Measurements from ENCODE around the gene RABAC1.

The RABAC1 gene

DNA sequence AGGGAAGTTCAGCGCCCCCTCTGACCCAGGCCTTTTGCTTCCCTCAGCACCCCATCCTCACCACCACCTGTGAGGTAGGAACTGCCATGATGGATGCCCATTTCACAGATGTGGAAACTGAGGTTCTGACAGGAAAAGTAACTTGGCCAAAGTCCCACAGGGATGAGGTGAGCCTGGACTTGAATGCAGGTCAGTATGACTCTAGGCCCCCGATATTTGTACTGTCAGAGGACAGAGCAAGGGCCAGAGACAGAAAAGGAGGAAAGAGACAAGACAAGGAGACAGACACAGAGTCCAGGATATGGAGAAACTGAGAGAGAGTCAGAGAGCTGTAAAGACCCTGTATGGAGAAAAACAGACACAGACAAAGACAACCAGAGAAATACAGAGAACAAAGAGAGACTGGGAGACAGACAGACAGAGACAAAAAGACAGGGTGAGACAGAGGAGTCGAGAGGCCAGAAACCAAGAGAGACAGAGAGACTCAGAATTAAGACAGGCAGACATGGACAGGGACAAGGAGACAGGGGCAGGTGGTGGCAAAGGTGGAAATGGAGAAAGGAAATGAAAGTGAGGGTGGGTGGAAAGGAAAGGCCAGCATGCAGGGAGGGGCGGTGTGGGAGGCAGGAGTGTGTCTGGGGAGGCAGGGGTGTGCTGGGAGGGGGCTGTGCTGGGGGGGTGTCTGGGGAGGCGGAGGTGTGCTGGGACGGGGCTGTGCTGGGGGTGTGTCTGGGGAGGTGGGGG lies 35.9 kb downstream of the RABAC1 start:
- TF ChIP-seq, protein P1, sequence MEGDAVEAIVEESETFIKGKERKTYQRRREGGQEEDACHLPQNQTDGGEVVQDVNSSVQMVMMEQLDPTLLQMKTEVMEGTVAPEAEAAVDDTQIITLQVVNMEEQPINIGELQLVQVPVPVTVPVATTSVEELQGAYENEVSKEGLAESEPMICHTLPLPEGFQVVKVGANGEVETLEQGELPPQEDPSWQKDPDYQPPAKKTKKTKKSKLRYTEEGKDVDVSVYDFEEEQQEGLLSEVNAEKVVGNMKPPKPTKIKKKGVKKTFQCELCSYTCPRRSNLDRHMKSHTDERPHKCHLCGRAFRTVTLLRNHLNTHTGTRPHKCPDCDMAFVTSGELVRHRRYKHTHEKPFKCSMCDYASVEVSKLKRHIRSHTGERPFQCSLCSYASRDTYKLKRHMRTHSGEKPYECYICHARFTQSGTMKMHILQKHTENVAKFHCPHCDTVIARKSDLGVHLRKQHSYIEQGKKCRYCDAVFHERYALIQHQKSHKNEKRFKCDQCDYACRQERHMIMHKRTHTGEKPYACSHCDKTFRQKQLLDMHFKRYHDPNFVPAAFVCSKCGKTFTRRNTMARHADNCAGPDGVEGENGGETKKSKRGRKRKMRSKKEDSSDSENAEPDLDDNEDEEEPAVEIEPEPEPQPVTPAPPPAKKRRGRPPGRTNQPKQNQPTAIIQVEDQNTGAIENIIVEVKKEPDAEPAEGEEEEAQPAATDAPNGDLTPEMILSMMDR (IDR thresholded peaks at IDR 0.05; ENCODE audit: control insufficient read depth, extremely low read depth, insufficient read depth), result no peak
- H3K4me3 ChIP-seq (ENCODE audit: low read depth, low read length), result no peak overlapping the region
- no peak for DNase-seq (ENCODE audit: low read depth)

GRCh38 chr19:41922585-41922984 lies 36.5 kb downstream of the RABAC1 start:
- H3K4me3 ChIP-seq (ENCODE audit: low read depth, low read length), result no peak overlapping the region
- TF ChIP-seq, protein P1 (IDR thresholded peaks at IDR 0.05; ENCODE audit: control insufficient read depth, extremely low read depth, insufficient read depth), result no peak
- DNase-seq (ENCODE audit: low read depth), result no peak

- no peak overlapping the region for H3K4me3 ChIP-seq (ENCODE audit: low read depth, low read length)
- TF ChIP-seq, protein P1 (IDR thresholded peaks at IDR 0.05; ENCODE audit: control insufficient read depth, extremely low read depth, insufficient read depth), result no peak
- DNase-seq (ENCODE audit: low read depth), result no peak
These were observed 37.2 kb downstream of the RABAC1 start for GRCh38 chr19:41921577-41922576.

GRCh38 chr19:41920882-41921576 lies 38.1 kb downstream of the RABAC1 start:
- TF ChIP-seq, protein P1 (IDR thresholded peaks at IDR 0.05; ENCODE audit: control insufficient read depth, extremely low read depth, insufficient read depth), result no peak
- DNase-seq (ENCODE audit: low read depth), result no peak
- H3K4me3 ChIP-seq (ENCODE audit: low read depth, low read length), result no peak overlapping the region

- TF ChIP-seq, protein P1 (IDR thresholded peaks at IDR 0.05; ENCODE audit: control insufficient read depth, extremely low read depth, insufficient read depth), result no peak
- no peak for DNase-seq (ENCODE audit: low read depth)
- no peak overlapping the region for H3K4me3 ChIP-seq (ENCODE audit: low read depth, low read length)
These were observed 39.0 kb downstream of the RABAC1 start for GRCh38 chr19:41919948-41920712.

- DNase-seq (ENCODE audit: low read depth), result no peak
- TF ChIP-seq, protein P1 (IDR thresholded peaks at IDR 0.05; ENCODE audit: control insufficient read depth, extremely low read depth, insufficient read depth), result no peak
- no peak overlapping the region for H3K4me3 ChIP-seq (ENCODE audit: low read depth, low read length)
These were observed 40.4 kb downstream of the RABAC1 start for GRCh38 chr19:41918653-41919244.

All from LNCaP clone FGC (cell line).